ENCODE measurements around the gene SLC5A4. TPM values are rescaled to one million over a fixed set of nuclear protein-coding genes. Genes with fewer than 3 reads are reported as not detected.

Gene SLC5A4
- total RNA-seq, 1 experiment from 2014 or later, result not detected

- Histone ChIP-seq H2BK12ac (ENCODE audit: insufficient read length, low read depth, low read length) (no peak overlapping the region), H2AFZ (ENCODE audit: low read length) (no peak overlapping the region), H3K4me2 (ENCODE audit: insufficient read depth, insufficient read length, low read length) (no peak overlapping the region), H4K20me1 (ENCODE audit: control insufficient read depth, insufficient read depth, insufficient read length) (no peaks in the 10 kb centered on the region), H3K4ac (ENCODE audit: low read depth, low read length) (no peak overlapping the region), H3K9me3 (ENCODE audit: control insufficient read depth, low read depth, low read length) (no peaks in the 10 kb centered on the region), H3K14ac (ENCODE audit: insufficient read depth, low read length) (no peak overlapping the region), H2BK15ac (ENCODE audit: low read depth, low read length) (no peak overlapping the region), H3T11ph (ENCODE audit: low read length) (no peak overlapping the region), H3K9ac (ENCODE audit: extremely low read depth, insufficient read length, low read length) (no peak overlapping the region), H2BK120ac (ENCODE audit: low read depth, low read length, poor library complexity, severe bottlenecking) (no peak overlapping the region), H3K79me1 (ENCODE audit: insufficient read depth, low read depth, low read length, poor library complexity, severe bottlenecking) (no peaks in the 10 kb centered on the region), H3K18ac (ENCODE audit: insufficient read length, low read depth, low read length) (no peak overlapping the region), H3K4me1 (ENCODE audit: insufficient read depth, low read length) (no peaks in the 10 kb centered on the region), H4K5ac (ENCODE audit: insufficient read length, low read depth, low read length) (no peak overlapping the region), H4K91ac (ENCODE audit: insufficient read length, low read depth, low read length) (no peak overlapping the region), H3K23ac (ENCODE audit: insufficient read length, low read depth, low read length) (no peak overlapping the region), H4K8ac (replicated peaks; ENCODE audit: insufficient read length, low read depth, low read length) (no peak overlapping the region), H2AK5ac (ENCODE audit: insufficient read length, low read length) (no peak overlapping the region), H3K27me3 (ENCODE audit: insufficient read depth, low read length) (no peaks in the 10 kb centered on the region), H2BK5ac (ENCODE audit: insufficient read length, low read length) (no peak overlapping the region), H3K27ac (ENCODE audit: insufficient read length, low read depth, low read length) (no peak overlapping the region), H3K79me2 (ENCODE audit: insufficient read depth, low read length) (no peaks in the 10 kb centered on the region), H3K56ac (ENCODE audit: insufficient read length, low read depth, low read length) (no peak overlapping the region), H2BK20ac (ENCODE audit: low read depth, low read length, poor library complexity, severe bottlenecking) (no peak overlapping the region), H3K23me2 (ENCODE audit: insufficient read length, low read depth, low read length, poor library complexity, severe bottlenecking) (no peaks in the 10 kb centered on the region)
- no CpG with 5 or more reads among the region's 25 CpGs for WGBS (ENCODE audit: extremely low coverage, insufficient read length, low lambda C conversion rate)
- TF ChIP-seq CTCF (conservative IDR thresholded peaks at IDR 0.05), result no peak
- peaks cover 27% of the 10 kb centered on the region for H3K27me3 Mint-ChIP-seq (ENCODE audit: low read depth)
- DNase-seq, result no peak
- no peak overlapping the region for H3K27ac Mint-ChIP-seq
- H3K36me3 Mint-ChIP-seq (ENCODE audit: insufficient read depth in 1 of 3, low read depth in 3 of 3), result no peaks in the 10 kb centered on the region
- no peak overlapping the region for H3K4me3 Mint-ChIP-seq
- no peaks in the 10 kb centered on the region; a peak in 1 of 5 replicates for H3K9me3 Mint-ChIP-seq
- H3K4me1 Mint-ChIP-seq, result peaks cover 2 to 3% of the 10 kb centered on the region in 2 experiments; a peak in 2 of 4 replicates
These were observed 15.7 kb upstream of the SLC5A4 start for GRCh38 chr22:32270641-32271369.

Measured in H9 (cell line).